Bronchial epithelial cell (primary cell): ENCODE measurements around the gene SERTAD1. TPM values are rescaled to one million over a fixed set of nuclear protein-coding genes. Genes with fewer than 3 reads are reported as not detected.
A peak's percentile ranks its signal among the peaks of the same experiment; 100 is the strongest.
"Not testable (repeated sequence)": the region's sequence is repeated elsewhere in the genome, so short reads cannot be mapped to it uniquely, and the experiment has no call there.

Experiments used
- DNase-seq: peaks from one replicate; pipeline ENCODE4 v3.0.0-alpha.2; 2010; ENCODE audit warnings: low read depth
- FAIRE-seq: peaks from 2 replicates; lab custom pipeline; 2011; peaks lifted over from hg19 to GRCh38; lab: Jason Lieb, UNC
- H3K27me3 ChIP-seq: 2 replicates; pipeline ENCODE4 v1.5.1; 2011; ENCODE audit warnings: low read length; ENCODE audit not compliant: control insufficient read depth, insufficient read depth
- H3K36me3 ChIP-seq: 2 replicates; pipeline ENCODE4 v1.5.1; 2011; ENCODE audit warnings: low read length; ENCODE audit not compliant: control insufficient read depth, insufficient read depth
- H3K4me3 ChIP-seq: 2 replicates; pipeline ENCODE4 v1.5.1; 2011; ENCODE audit warnings: mild to moderate bottlenecking, low read depth, low read length, control low read depth
- CTCF ChIP-seq: IDR thresholded peaks from 2 replicates; pipeline ENCODE4 v1.5.1; 2011; ENCODE audit warnings: mild to moderate bottlenecking, moderate library complexity, low read length, control low read depth, inconsistent platforms; ENCODE audit not compliant: insufficient read depth, severe bottlenecking
- total RNA-seq: library from RNA; depleted of rRNA; stranded (reverse); fragments of >200 nt; gene quantifications from 2 replicates; pipeline ENCODE4 v1.2.1, GENCODE V29; 2014

SERTAD1 gene
- total RNA-seq, 1 donor from 2014 or later: 41.6 TPM

GRCh38 chr19:40442328-40443130 lies 16.7 kb upstream of the SERTAD1 start:
- no peak for DNase-seq
- H3K4me3 ChIP-seq: peak overlapping the region; percentile 78

GRCh38 chr19:40441719-40442253 lies 16.0 kb upstream of the SERTAD1 start:
- Histone ChIP-seq H3K27me3 (no peaks in the 10 kb centered on the region), H3K36me3 (peaks cover 13% of the 10 kb centered on the region), H3K4me3 (no peak overlapping the region)
- FAIRE-seq (no peak), DNase-seq (no peak)
- TF ChIP-seq CTCF: no peak

More at GRCh38 chr19:40442328-40443130, 16.7 kb upstream of the SERTAD1 start:
- H3K27me3 ChIP-seq: no peaks in the 10 kb centered on the region
- TF ChIP-seq CTCF: no peak
- FAIRE-seq: no peak
- H3K36me3 ChIP-seq: peaks cover 13% of the 10 kb centered on the region

- DNase-seq: no peak
- H3K27me3 ChIP-seq: no peaks in the 10 kb centered on the region
- TF ChIP-seq CTCF: no peak
- H3K36me3 ChIP-seq: peaks cover 13% of the 10 kb centered on the region
- no peak overlapping the region for H3K4me3 ChIP-seq
- no peak for FAIRE-seq
Measured at GRCh38 chr19:40438284-40438683, 12.5 kb upstream of the SERTAD1 start.

- DNase-seq (peak; percentile 61), FAIRE-seq (no peak)
- H3K27me3 ChIP-seq: no peaks in the 10 kb centered on the region
Measured at GRCh38 chr19:40433391-40434216, 7.8 kb upstream of the SERTAD1 start.

GRCh38 chr19:40432760-40433159 lies 7.0 kb upstream of the SERTAD1 start:
- not testable (repeated sequence) for DNase-seq, H3K36me3 ChIP-seq, H3K27me3 ChIP-seq, H3K4me3 ChIP-seq, FAIRE-seq

More at GRCh38 chr19:40433391-40434216, 7.8 kb upstream of the SERTAD1 start:
- Histone ChIP-seq H3K4me3 (peak overlapping the region; percentile 37), H3K36me3 (no peaks in the 10 kb centered on the region)
- no peak for TF ChIP-seq CTCF

GRCh38 chr19:40431698-40432097 lies 5.9 kb upstream of the SERTAD1 start:
- H3K27me3 ChIP-seq: no peaks in the 10 kb centered on the region
- DNase-seq (no peak), FAIRE-seq (no peak)
- TF ChIP-seq CTCF: no peak
- no peak overlapping the region for H3K4me3 ChIP-seq
- H3K36me3 ChIP-seq: no peaks in the 10 kb centered on the region

- FAIRE-seq, H3K4me3 ChIP-seq: not testable (repeated sequence)
Measured at GRCh38 chr19:40430242-40430641, 4.5 kb upstream of the SERTAD1 start.

GRCh38 chr19:40428197-40428596 lies 2.4 kb upstream of the SERTAD1 start:
- H3K4me3 ChIP-seq, FAIRE-seq, H3K36me3 ChIP-seq, H3K27me3 ChIP-seq, DNase-seq: not testable (repeated sequence)

More at GRCh38 chr19:40430242-40430641, 4.5 kb upstream of the SERTAD1 start:
- H3K36me3 ChIP-seq, DNase-seq, H3K27me3 ChIP-seq: not testable (repeated sequence)
